RWPE2 (cell line): ENCODE measurements around the gene ZSCAN5B.
"Not testable (repeated sequence)": the region's sequence is repeated elsewhere in the genome, so short reads cannot be mapped to it uniquely, and the experiment has no call there.

ENCODE experiments used
- ATAC-seq: fragments of 200-7000 bp; cut with Tn5 transposase; 3 replicates; pipeline ENCODE4 v1.9.1; 2021; ENCODE audit warnings: low read depth
- DNase-seq: peaks from one replicate; pipeline ENCODE4 v3.0.0-alpha.2; 2020; ENCODE audit warnings: low spot score
- H3K27ac ChIP-seq: fragments of 450-650 bp; 2 replicates; pipeline ENCODE4 v1.5.1; 2017; ENCODE audit warnings: mild to moderate bottlenecking; ENCODE audit not compliant: poor library complexity, severe bottlenecking
- H3K27me3 ChIP-seq: fragments of 250-450 bp; sonication (Bioruptor Pico); 2 replicates; pipeline ENCODE4 v1.5.1; 2021; ENCODE audit warnings: mild to moderate bottlenecking, moderate library complexity; ENCODE audit not compliant: insufficient read depth, poor library complexity, severe bottlenecking
- H3K36me3 ChIP-seq: fragments of 250-450 bp; sonication (Bioruptor Pico); 2 replicates; pipeline ENCODE4 v1.5.1; 2020; ENCODE audit warnings: low read depth, mild to moderate bottlenecking, moderate library complexity
- H3K4me1 ChIP-seq: fragments of 250-450 bp; sonication (Bioruptor Pico); 2 replicates; pipeline ENCODE4 v1.5.1; 2021; ENCODE audit warnings: mild to moderate bottlenecking, moderate library complexity; ENCODE audit not compliant: insufficient read depth, poor library complexity, severe bottlenecking
- H3K4me3 ChIP-seq: fragments of 250-450 bp; sonication (Bioruptor Pico); 2 replicates; pipeline ENCODE4 v1.5.1; 2021; ENCODE audit warnings: mild to moderate bottlenecking, moderate library complexity; ENCODE audit not compliant: severe bottlenecking
- H3K9me3 ChIP-seq: fragments of 250-450 bp; sonication (Bioruptor Pico); 2 replicates; pipeline ENCODE4 v1.5.1; 2021; ENCODE audit warnings: mild to moderate bottlenecking, moderate library complexity; ENCODE audit not compliant: severe bottlenecking
- TF ChIP-seq, protein P1 (sequence below): fragments of 450-650 bp; IDR thresholded peaks from one replicate; pipeline ENCODE4 v1.5.1; 2017; ENCODE audit warnings: mild to moderate bottlenecking, moderate library complexity; ENCODE audit not compliant: poor library complexity, severe bottlenecking

ZSCAN5B gene, protein sequence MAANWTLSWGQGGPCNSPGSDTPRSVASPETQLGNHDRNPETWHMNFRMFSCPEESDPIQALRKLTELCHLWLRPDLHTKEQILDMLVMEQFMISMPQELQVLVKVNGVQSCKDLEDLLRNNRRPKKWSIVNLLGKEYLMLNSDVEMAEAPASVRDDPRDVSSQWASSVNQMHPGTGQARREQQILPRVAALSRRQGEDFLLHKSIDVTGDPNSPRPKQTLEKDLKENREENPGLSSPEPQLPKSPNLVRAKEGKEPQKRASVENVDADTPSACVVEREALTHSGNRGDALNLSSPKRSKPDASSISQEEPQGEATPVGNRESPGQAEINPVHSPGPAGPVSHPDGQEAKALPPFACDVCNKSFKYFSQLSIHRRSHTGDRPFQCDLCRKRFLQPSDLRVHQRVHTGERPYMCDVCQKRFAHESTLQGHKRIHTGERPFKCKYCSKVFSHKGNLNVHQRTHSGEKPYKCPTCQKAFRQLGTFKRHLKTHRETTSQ

GRCh38 chr19:56197646-56198045, at the start of gene ZSCAN5B:
Gene ZSCAN5B, minus strand, starts transcription at chr19:56197783. Its CDS starts 4,731 bp downstream, at chr19:56193052.
- H3K27me3 ChIP-seq, H3K4me3 ChIP-seq, DNase-seq, H3K36me3 ChIP-seq, H3K4me1 ChIP-seq, H3K9me3 ChIP-seq, ATAC-seq, H3K27ac ChIP-seq: not testable (repeated sequence)

- not testable (repeated sequence) for H3K27ac ChIP-seq, ATAC-seq, H3K4me1 ChIP-seq, DNase-seq, H3K9me3 ChIP-seq, H3K27me3 ChIP-seq, H3K36me3 ChIP-seq, H3K4me3 ChIP-seq
Measured at GRCh38 chr19:56245764-56246163, 48.2 kb upstream of the ZSCAN5B start.

- ATAC-seq, result peak; percentile 58; the same call in 1 of the 3 replicates
- Histone ChIP-seq H3K4me3 (no peak overlapping the region), H3K4me1 (no peaks in the 10 kb centered on the region), H3K27me3 (no peaks in the 10 kb centered on the region), H3K9me3 (no peaks in the 10 kb centered on the region), H3K27ac (no peak overlapping the region), H3K36me3 (no peaks in the 10 kb centered on the region)
- DNase-seq, result no peak
- TF ChIP-seq, protein P1, sequence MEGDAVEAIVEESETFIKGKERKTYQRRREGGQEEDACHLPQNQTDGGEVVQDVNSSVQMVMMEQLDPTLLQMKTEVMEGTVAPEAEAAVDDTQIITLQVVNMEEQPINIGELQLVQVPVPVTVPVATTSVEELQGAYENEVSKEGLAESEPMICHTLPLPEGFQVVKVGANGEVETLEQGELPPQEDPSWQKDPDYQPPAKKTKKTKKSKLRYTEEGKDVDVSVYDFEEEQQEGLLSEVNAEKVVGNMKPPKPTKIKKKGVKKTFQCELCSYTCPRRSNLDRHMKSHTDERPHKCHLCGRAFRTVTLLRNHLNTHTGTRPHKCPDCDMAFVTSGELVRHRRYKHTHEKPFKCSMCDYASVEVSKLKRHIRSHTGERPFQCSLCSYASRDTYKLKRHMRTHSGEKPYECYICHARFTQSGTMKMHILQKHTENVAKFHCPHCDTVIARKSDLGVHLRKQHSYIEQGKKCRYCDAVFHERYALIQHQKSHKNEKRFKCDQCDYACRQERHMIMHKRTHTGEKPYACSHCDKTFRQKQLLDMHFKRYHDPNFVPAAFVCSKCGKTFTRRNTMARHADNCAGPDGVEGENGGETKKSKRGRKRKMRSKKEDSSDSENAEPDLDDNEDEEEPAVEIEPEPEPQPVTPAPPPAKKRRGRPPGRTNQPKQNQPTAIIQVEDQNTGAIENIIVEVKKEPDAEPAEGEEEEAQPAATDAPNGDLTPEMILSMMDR, result no peak
Measured at GRCh38 chr19:56245121-56245740, 47.6 kb upstream of the ZSCAN5B start.

DNA sequence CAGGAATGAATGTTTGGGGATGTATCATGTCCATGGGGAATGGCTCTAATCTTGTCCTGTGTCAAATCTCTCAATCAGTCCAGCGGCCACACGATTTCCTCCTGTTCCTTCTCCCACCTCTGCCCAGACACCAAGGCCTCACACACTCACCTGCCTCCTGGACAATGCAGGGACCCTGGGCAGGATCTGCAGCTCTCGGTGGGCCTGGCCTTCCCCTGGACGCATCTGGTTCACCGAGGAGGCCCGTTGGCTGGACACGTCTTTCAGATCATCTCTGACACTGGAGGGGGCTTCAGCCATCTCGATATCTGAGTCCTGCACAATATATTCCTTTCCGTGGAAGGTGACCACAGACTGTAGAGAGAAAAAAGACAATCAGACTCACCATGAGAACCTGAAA, 25.9 kb upstream of the ZSCAN5B start:
- TF ChIP-seq, protein P1, result no peak
- Histone ChIP-seq H3K4me3 (no peak overlapping the region), H3K36me3 (no peaks in the 10 kb centered on the region), H3K4me1 (no peaks in the 10 kb centered on the region), H3K9me3 (no peaks in the 10 kb centered on the region), H3K27ac (no peak overlapping the region), H3K27me3 (no peaks in the 10 kb centered on the region)
- ATAC-seq (no peak), DNase-seq (no peak)

DNA sequence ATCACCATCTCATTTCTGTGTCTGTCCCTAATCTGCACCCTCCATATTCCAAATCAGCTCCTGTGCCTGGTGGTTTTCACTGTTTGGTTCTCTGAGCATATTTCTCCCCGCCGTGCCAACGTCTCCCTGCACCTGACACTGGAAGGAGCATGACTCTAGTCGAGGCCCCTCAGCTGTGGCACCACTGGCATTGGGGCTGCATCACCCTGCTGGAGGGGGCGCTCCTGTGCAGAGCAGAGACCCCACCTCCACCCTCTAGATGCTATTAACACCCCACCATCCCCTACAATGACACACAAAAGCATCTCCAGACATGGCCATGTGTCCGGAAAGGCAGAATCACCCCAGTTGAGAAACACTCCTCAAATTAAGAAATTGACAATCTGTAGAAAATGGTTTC, 25.3 kb upstream of the ZSCAN5B start:
- H3K27ac ChIP-seq, result no peak overlapping the region
- TF ChIP-seq, protein P1, result no peak
- ATAC-seq, result no peak
- no peak overlapping the region for H3K4me3 ChIP-seq
- no peaks in the 10 kb centered on the region for H3K9me3 ChIP-seq
- DNase-seq, result no peak
- no peaks in the 10 kb centered on the region for H3K27me3 ChIP-seq
- no peaks in the 10 kb centered on the region for H3K36me3 ChIP-seq
- H3K4me1 ChIP-seq, result no peaks in the 10 kb centered on the region
